HG03354 (cell line): ENCODE data around the gene ZNG1C.
"Not testable (repeated sequence)": the region's sequence is repeated elsewhere in the genome, so short reads cannot be mapped to it uniquely, and the experiment has no call there.

Experiments
- ATAC-seq: cut with Tn5 transposase; IDR thresholded peaks from one replicate; pipeline ENCODE4 v1.9.1; 2021; ENCODE audit warnings: mild to moderate bottlenecking; ENCODE audit not compliant: unreplicated experiment, poor library complexity, severe bottlenecking

Gene ZNG1C

DNA sequence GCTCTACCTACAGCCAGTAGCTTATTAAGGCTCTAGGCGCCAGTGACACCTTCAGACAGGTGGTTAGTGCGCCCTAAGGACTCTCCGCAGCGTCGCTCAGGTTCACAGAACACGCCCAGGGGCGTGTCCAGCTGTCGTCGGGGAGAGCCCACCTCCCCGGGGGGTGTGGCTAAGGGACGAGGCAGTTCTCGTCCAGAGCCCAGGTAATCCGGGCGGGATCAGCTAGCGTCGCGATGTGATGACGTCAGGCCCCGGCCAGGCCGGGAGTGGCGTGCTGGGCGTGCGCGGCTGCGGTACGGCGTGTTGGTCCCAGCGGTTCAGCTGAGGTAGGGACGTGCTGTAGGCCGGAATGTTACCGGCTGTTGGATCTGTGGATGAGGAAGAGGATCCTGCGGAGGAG lies at the start of gene ZNG1C:
TSS of gene ZNG1C (plus strand) at position 301 of the 400 bp plus-strand sequence. CDS start at position 350, 49 bp downstream.
- not testable (repeated sequence) for ATAC-seq

DNA sequence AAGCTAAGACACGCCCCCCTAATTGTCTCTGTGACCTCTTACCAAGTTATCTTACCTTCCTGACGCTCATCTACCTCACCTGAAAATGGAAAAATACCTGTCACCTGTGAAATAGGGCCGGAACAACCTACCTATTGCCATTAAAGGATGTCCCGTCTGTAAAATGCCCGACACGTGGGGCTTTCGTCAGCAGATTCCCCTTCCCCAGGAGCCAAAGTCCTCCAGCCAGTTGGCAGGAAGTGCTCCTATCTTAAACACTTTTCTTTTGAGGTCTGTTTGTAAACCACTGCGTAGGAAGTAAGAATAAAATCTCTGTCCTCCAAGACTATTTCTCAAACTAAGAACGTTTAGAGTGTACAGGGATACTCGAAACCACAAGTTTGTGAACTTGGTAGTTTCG lies 654 bp downstream of the ZNG1C start:
- not testable (repeated sequence) for ATAC-seq

DNA sequence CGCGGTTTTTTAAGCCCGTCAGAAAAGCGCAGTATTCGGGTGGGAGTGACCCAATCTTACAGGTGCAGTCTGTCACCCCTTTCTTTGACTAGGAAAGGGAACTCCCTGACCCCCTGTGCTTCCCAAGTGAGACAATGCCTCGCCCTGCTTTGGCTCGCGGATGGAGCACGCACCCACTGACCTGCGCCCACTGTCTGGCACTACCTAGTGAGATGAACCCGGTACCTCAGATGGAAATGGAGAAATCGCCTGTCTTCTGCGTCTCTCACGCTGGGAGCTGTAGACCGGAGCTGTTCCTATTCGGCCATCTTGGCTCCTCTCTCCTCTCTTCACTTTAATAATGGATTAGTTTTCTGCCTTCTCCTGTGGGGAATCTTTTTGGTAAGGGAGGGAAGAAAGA lies 39.3 kb downstream of the ZNG1C start:
- ATAC-seq = not testable (repeated sequence)

DNA sequence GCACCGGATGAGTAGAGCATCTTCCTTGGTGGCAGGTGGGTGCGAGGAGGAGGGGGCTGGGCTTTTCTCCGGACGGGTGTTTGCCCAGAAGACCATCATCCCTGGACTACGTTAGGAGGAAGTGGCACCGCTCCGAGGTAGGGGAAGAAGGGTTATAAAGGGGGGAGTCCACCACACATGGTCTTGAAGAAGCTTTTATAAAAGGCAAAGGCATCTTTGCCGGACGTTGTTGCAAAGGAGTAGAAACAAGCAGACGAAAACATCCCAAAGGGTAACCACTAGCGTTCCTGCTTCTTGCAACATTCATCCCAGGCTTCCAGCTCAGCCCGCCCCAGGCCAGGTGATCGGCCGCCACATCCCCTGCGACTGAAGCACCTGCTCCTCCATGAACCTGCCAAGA lies 60.8 kb downstream of the ZNG1C start, which contains the start of gene FOXD4L3:
TSS of gene FOXD4L3 (plus strand) at position 301 of the 400 bp plus-strand sequence. CDS start at position 386, 85 bp downstream.
- not testable (repeated sequence) for ATAC-seq

DNA sequence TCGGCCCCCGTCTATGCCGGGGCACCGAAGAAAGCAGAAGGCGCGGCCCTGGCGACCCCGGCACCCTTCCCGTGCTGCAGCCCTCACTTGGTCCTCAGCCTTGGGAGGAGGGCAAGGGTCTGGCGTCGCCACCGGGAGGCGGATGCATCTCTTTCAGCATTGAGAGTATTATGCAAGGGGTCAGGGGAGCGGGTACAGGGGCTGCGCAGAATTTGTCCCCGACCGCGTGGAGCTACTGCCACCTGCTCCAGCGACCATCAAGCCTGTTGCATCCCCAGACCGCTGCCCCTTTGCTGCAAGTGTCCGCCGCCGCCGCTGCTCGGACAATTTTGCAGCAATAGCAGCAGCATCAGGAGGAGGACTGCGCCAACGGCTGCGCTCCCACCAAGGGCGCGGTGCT lies 62.0 kb downstream of the ZNG1C start:
- ATAC-seq = not testable (repeated sequence)

DNA sequence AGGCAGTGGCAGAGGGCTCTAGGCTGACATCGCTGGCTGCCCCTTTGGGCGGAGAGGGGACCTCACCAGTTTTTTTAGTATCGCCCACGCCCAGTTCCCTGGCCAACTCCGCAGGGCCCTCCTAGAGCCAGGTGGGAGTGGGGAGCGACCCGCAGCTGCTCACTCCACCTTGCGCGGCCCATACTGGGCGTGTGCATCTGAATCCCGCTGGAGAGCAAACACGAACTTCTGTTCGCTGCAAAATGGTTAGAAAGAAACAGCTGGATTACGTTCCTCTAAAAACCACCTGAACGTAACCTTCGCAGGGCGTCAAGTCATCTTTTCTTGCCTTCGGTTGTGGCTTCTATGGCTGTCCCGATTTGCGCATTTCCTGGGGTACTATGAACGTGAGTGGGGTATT lies 62.4 kb downstream of the ZNG1C start:
- ATAC-seq = not testable (repeated sequence)

DNA sequence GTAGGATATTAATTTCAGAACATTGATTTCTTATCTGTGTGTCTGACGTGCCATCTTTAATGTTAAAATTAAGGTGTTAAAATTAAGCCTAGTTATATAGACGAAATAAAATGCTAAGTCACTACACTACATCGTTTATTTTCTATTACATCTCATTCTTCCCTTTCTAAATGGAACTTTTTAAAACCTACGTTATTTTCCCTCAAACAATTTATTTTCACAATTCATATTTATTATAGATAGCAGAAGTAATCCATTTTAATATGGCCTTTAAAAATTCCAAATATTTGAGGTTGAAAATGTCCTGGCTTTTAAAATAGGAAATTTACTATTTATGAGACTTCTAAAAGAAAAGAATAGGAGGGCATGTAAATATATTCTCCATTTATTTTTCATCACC lies 63.0 kb downstream of the ZNG1C start:
- not testable (repeated sequence) for ATAC-seq

DNA sequence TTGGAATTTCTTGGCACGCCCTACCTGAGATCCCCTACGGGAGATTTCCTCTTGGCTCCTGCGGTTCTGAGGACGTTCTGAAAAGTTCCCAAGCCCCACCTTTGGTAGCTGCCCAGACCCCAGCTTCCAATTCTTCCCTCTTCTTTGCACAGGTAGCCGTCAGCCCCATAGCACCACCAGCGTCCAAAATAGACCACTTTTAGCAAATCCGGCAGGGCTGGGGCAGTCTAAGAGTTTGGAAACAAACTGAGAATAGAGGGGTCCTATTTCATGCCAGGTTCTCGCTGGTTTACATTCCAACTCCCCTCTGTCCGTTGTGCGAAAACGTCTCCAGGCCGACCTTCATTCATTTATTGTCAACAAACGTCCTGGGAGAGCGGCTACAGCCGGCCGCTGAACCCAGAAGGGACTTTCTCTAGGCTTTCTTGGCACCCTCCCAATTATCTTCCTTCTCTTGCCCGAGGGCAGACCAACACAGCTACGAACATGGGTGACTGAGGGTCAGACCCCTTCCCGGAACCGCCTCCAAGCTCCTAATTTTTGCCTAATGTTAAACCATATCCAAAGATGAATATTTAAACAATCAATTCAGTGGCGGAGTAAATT lies 64.0 kb downstream of the ZNG1C start:
- not testable (repeated sequence) for ATAC-seq

DNA sequence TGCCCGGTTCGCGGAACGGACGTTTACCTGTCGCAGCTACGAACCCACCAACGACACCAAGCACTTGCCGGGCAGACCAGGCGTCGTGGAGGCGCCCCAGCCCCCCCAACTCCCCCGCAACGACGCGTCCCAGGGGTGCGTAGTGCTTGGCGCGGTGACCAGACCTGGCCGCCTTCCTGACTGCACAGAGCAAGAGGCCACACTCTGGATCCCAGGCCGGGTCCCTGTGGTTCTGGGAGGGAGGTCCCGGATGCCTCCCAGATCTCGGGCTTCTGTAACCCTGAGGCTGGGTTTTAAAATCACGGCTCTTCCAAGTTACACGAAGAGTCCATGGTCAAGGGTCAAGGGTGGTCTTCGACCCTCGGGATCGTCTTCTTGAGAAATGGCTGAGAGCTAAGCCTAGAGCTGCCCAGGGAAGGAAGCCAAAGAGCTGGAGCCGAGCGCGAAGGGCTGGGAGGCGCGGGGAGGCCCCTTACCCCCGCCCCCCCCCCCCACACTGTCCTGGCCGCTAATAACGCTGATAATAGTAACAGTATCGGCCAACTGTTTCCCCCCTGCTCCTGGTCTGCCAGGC lies 64.7 kb downstream of the ZNG1C start:
- not testable (repeated sequence) for ATAC-seq

DNA sequence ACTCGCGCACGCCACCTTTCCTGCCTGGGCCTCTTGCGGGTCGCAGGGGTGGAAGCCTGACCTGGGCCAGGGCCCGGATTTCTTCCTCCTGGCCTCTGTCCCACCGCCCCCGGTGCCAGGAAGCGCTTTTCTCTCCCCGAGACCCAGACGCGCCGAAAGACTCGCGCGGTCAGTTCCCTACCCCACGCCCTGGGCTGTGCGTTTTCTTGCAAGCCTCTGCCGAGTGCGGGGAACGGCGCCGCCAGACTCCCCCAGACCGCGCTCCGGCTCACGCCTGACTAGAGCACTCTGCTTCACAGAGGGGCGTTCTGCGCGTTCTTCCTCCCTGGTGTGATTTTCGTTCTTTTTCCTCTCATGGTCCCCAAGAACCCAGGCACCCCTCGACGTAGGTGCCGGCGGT lies 65.3 kb downstream of the ZNG1C start:
- not testable (repeated sequence) for ATAC-seq

DNA sequence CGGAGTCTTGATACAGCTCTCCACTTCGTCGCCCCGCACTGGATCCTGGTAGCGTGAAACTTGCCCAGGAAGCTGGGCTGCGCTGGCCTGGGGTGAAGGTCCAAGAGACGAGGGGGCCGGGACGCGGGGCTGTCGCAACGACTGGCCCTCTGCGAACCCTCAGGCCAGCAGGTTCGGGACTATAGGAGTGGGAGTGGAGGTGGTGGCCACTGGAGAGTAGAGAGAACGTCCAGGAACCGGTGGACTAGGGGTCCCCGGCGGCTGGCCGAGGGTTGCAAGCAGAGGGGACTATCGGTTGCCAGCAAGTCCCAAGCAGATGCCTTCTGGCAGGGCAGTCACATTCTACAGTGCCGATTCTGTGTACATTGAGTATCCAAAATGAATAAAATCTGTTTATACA lies 65.9 kb downstream of the ZNG1C start:
- not testable (repeated sequence) for ATAC-seq

DNA sequence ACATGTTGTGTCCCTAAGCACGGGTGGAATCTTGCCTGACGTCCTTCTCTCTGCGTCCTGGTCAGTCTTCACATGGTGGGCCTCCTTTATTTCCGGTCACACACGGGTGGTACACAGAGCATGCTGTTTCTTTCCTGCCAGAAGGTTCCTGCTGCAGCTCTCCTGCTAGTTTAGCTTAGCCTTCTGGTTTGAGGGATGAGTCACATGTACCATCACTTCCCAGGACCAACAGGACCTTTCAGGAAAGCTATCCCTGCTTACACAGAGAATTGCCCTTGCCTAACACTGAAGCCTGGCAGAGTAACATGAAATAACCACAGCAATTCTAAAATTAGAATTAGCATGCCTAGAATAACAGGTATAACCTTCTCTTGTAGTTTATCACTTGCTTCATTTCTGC lies 69.4 kb downstream of the ZNG1C start:
- ATAC-seq = not testable (repeated sequence)

DNA sequence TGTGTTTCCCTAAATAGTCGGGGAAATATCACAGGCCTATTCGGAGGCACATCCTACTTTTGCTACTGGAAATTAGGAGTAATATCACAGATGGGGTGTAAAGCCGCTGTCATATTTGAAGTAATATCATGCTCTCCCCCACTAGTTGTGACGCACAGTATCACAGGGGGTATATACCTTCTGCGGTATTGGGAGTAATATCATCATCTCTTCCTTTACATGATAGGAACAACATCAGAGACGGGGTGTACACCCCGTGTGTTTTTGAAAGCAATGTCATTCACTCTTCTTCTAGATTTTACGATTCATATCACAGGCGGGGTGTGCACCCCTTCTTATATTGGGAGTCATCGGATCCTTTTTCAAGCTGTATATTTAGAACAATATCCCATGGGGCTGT lies 76.4 kb downstream of the ZNG1C start:
- not testable (repeated sequence) for ATAC-seq

DNA sequence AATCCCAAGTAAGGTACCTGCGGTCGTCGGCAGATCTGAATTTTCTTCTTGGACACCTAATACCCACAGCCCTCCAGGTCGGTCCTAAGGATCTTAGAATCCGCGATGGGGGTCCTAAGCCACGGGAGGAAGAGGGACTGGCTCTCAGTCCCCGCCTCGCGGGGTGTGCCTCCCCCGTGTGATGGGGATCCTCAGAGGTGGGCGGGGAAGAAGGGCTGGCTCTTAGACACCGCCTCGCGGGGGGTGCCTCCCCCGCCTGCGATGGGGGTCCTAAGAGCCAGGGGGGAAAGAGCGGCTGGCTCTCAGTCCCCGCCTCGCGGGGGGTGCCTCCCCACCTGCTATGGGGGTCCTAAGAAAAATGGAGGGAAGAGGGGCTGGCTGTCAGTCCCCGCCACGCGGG lies 82.0 kb downstream of the ZNG1C start:
- ATAC-seq = not testable (repeated sequence)

DNA sequence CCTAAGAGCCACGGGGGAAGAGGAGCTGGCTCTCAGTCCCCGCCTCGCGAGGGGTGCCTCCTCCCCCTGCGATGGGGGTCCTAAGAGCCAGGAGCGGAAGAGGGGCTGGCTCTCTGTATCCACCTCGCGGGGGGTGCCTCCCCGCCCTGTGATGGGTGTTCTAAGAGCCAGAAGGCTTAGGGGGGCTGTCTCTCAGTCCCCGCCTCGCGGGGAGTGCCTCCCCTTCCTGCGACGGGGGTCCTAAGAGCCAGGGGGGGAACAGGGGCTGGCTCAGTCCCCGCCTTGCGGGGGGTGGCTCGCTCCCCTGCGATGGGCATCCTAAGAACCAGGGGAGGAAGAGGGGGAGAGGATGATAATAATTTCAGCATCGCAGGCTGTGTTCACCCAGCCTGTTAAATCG lies 82.7 kb downstream of the ZNG1C start:
- ATAC-seq = not testable (repeated sequence)

DNA sequence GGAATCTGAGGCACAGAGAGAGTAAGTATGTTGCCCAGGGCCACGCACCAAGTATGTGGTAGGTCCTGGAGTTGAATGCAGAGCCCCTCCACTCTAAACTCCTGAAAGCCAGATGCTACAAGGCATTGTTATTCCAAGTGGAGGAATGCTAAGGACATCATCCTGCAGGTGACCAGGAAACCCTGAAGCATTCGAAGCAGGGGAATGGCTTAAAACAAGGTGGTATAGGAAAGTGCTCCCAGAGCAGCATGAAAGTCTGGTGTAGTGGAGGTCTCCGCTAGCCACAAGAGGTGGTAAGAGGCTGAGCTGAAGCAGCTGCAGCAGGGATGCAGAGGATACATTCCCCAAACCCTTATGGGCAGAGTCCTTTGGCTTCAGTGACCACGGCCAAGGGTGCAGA lies 87.3 kb downstream of the ZNG1C start:
- ATAC-seq = not testable (repeated sequence)

DNA sequence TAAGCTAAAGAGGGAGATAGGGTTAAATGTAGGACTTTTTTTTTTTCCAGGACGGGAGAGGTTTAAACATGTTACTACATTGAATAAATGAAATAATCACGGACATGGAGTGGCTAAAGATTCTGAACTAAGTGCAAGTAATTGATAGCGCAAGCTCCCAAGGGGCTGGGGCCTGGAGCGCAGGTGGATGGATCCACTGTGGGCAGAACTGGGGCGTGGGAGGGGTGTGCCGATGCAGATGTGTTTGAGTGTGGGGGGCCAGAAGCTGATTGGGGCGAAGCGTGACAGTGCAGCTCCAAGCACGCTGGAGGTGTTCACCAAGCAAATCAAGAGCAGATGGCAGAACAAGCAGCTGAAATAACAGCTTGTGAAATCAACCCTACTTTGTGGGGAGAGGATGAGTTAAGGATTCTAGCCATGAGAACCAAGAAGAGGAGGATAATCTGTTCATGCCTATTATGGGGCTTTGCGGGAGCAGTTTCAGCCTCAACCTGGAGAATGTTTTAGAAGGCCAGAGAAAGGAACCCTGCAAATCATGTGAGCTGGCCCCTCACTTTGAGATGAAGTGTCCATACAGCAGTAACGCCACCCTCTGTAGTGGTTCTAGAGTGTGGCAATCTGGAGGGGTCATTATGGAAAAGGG lies 88.9 kb downstream of the ZNG1C start:
- ATAC-seq = not testable (repeated sequence)

DNA sequence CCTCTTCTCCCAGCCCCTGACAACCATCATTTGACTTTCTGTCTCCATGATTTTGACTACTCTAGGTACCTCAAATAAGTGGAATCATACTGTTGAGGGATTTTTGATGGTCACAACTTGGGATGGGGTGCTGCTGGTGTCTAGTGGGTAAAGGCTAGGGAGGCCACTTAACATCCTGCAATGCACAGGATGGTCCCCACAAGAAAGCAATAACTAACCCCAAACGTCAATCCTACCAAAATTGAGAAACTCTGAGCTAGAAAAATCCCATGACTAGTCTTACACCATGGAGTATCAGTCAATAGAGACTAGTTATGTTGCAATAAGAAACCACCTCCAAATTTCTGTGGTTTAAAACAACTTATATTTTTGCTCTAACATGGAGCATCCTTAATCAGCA lies 90.3 kb downstream of the ZNG1C start:
- not testable (repeated sequence) for ATAC-seq

DNA sequence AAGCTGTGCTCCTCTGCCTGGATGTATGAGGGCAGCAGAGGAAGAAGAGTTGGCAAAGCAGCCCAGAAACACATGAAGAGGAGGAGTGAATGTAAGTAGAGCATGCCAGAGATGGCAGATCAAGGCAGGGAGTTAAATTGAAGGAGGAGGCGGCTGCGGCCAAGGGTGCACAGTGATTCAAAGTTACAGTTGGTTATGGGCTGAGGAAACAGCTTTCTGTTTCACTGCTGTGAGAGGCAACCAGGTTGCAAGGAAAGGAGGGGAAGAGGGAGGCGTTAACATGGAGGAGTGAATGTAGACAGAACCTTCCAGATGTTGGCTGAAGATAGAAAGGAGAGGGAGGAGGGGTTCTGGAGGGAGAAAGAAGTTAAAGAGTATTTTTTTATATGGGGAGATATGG lies 94.2 kb downstream of the ZNG1C start:
- not testable (repeated sequence) for ATAC-seq

DNA sequence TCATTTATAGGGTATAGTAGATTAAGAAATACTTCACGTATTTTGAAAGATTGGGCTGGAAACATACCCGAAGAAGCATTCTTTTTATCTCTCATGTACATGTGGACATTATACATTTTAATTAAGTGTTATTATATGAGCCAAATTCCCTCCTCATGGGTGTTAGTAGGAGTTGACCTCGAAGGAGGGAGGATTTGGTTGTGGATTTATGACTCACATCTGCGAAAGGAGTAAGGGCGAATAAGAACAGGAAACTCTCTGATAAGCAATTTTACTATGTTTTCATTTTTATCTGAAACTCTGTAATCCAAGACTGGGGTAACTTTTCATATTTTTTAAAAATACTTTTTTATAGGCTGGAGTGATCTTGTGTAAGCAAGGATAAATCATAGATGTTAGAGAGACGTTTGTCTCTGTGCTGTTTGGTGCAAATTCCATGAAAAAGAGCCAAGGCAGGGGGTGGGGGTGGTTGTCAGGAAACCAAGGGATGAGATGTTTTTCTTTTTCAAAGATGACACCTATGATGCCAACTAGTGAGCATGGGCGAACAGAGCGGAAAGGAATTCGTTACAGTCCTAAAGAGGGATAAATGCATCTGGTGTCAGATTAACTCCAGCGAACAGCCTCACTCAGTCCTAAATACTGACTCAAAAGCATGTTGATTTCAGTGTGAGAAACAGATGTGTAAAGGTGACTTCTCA lies 95.0 kb downstream of the ZNG1C start:
- not testable (repeated sequence) for ATAC-seq
